GM21723 (cell line): ENCODE data around the gene FOXR1.
"Not testable (repeated sequence)": the region's sequence is repeated elsewhere in the genome, so short reads cannot be mapped to it uniquely, and the experiment has no call there.

ENCODE experiments used
- ATAC-seq: cut with Tn5 transposase; IDR thresholded peaks from one replicate; pipeline ENCODE4 v1.9.1; 2021; ENCODE audit warnings: mild to moderate bottlenecking, moderate library complexity; ENCODE audit not compliant: unreplicated experiment

FOXR1 gene

GRCh38 chr11:118991486-118992038 lies 20.0 kb downstream of the FOXR1 start:
- not testable (repeated sequence) for ATAC-seq

- ATAC-seq = peak; percentile 22
These were observed 25.5 kb downstream of the FOXR1 start for GRCh38 chr11:118996926-118997626.

GRCh38 chr11:118997627-118998387 lies 26.2 kb downstream of the FOXR1 start, which contains the start of gene CENATAC:
Gene CENATAC (plus strand): TSS chr11:118998138. CDS start chr11:118998198, 60 bp downstream.
- peak; percentile 91 for ATAC-seq

- ATAC-seq = no peak
These were observed 26.8 kb downstream of the FOXR1 start for GRCh38 chr11:118998388-118998717.

GRCh38 chr11:118998822-118999221 lies 27.3 kb downstream of the FOXR1 start:
- ATAC-seq = no peak

- no peak for ATAC-seq
These were observed 29.3 kb downstream of the FOXR1 start for GRCh38 chr11:119000906-119001305.

- ATAC-seq = no peak
These were observed 35.1 kb downstream of the FOXR1 start for GRCh38 chr11:119006656-119007055.

- no peak for ATAC-seq
These were observed 40.0 kb downstream of the FOXR1 start for GRCh38 chr11:119011476-119012053.

GRCh38 chr11:119012629-119013170 lies 41.1 kb downstream of the FOXR1 start:
- ATAC-seq = no peak

- no peak for ATAC-seq
These were observed 42.8 kb downstream of the FOXR1 start for GRCh38 chr11:119014209-119014924.

GRCh38 chr11:119015054-119015611 lies 43.6 kb downstream of the FOXR1 start:
- ATAC-seq = no peak

GRCh38 chr11:119016216-119017009 lies 44.9 kb downstream of the FOXR1 start:
- no peak for ATAC-seq

- not testable (repeated sequence) for ATAC-seq
These were observed 45.8 kb downstream of the FOXR1 start for GRCh38 chr11:119017377-119017776.

- ATAC-seq = peak; percentile 88
These were observed 46.7 kb downstream of the FOXR1 start, which contains the start of the genes RPS25 and TRAPPC4 for GRCh38 chr11:119018074-119018938. Gene RPS25 (minus strand): TSS chr11:119018343. CDS start chr11:119018284, 59 bp downstream. Gene TRAPPC4 (plus strand): TSS chr11:119018766. CDS start chr11:119018796, 30 bp downstream.

- ATAC-seq = no peak
These were observed 48.4 kb downstream of the FOXR1 start for GRCh38 chr11:119019996-119020395.

- no peak for ATAC-seq
These were observed 50.1 kb downstream of the FOXR1 start for GRCh38 chr11:119021631-119022030.

GRCh38 chr11:119023741-119024140 lies 52.2 kb downstream of the FOXR1 start:
- ATAC-seq = no peak

GRCh38 chr11:119024430-119025098 lies 53.0 kb downstream of the FOXR1 start:
- no peak for ATAC-seq
